Measurements from ENCODE around the gene ABCF3.
"Not testable (repeated sequence)": the region's sequence is repeated elsewhere in the genome, so short reads cannot be mapped to it uniquely, and the experiment has no call there.

GRCh38 chr3:184162571-184163070 lies 23.4 kb upstream of the ABCF3 start:
- TF ChIP-seq POLR2A, CTCF (IDR thresholded peaks at IDR 0.05): not testable (repeated sequence)

Measured in right lobe of liver (tissue), 4 donors.